Thyroid gland (tissue), 4 donors: ENCODE measurements around the gene BCL6. TPM values are rescaled to one million over a fixed set of nuclear protein-coding genes. Genes with fewer than 3 reads are reported as not detected.

Experiments used
- DNase-seq, 2 donors: peaks; one replicate each; pipeline ENCODE4 v3.0.0-alpha.2; 2019
- H3K27ac ChIP-seq, 3 donors: fragments of 200-600 bp; sonication (generic); 1 replicate in 2 of 3; 2 replicates in 1 of 3; pipeline ENCODE4 v1.5.1; 2016 to 2019; ENCODE audit warnings: mild to moderate bottlenecking in 1 of 3, moderate library complexity in 1 of 3
- H3K27me3 ChIP-seq: fragments of 200-600 bp; sonication (generic); one replicate; pipeline ENCODE4 v1.5.1; 2019
- H3K36me3 ChIP-seq, 2 donors: fragments of 200-600 bp; sonication (generic); one replicate each; pipeline ENCODE4 v1.5.1; 2016 to 2019
- H3K4me1 ChIP-seq, 2 donors: fragments of 200-600 bp; sonication (generic); one replicate each; pipeline ENCODE4 v1.5.1; 2017 to 2019
- H3K4me3 ChIP-seq, 3 donors: fragments of 200-600 bp; sonication (generic); replicated peaks in 1 of 3; 1 replicate in 2 of 3; 2 replicates in 1 of 3; pipeline ENCODE4 v1.5.1; 2016; ENCODE audit warnings: mild to moderate bottlenecking in 1 of 3
- H3K9me3 ChIP-seq: fragments of 200-600 bp; sonication (generic); one replicate; pipeline ENCODE4 v1.5.1; 2017
- CTCF ChIP-seq, 6 experiments: fragments of 200-600 bp in 3 of 6; fragments of 450-650 bp in 3 of 6; sonication (generic) in 3 of 6; IDR thresholded peaks; one replicate each; pipeline ENCODE4 v1.5.1; 2016 to 2019; ENCODE audit warnings: antibody characterized with exemption in 6 of 6, mild to moderate bottlenecking in 2 of 6, inconsistent platforms in 1 of 6, moderate library complexity in 1 of 6
- POLR2A ChIP-seq, 2 donors: fragments of 450-650 bp; IDR thresholded peaks; one replicate each; pipeline ENCODE4 v1.6.1; 2017; ENCODE audit warnings: antibody characterized with exemption in 2 of 2, mild to moderate bottlenecking in 2 of 2, moderate library complexity in 1 of 2
- WGBS, 2 donors: methylation state at CpG; one replicate each; pipeline ENCODE4 v1.1.5; 2017; 5-methylcytosine and 5-hydroxymethylcytosine counted together
- intact Hi-C: fragments of 100-400 bp; cut with DNase I; formaldehyde crosslinking; loops from one replicate; pipeline ENCODE4 v1.15.1; 2023
- total RNA-seq, 4 donors: library from RNA; depleted of rRNA; stranded (reverse); fragments of >200 nt; gene quantifications; one replicate each; pipeline ENCODE4 v1.2.3, GENCODE V29; 2016

Gene BCL6
- total RNA-seq, 4 donors from 2014 or later = 40.3 to 109 (median 67.2) TPM

- intact Hi-C loops = no loop called here
- Histone ChIP-seq H3K4me3 (no peak within 1 kb of the TSS), H3K4me1 (no peaks in the 10 kb centered on the region), H3K36me3 (no peaks in the 10 kb centered on the region), H3K9me3 (no peaks in the 10 kb centered on the region), H3K27ac (no peak within 1 kb of the TSS), H3K27me3 (no peaks in the 10 kb centered on the region)
- TF ChIP-seq POLR2A (IDR thresholded peaks at IDR 0.05) = no peak
- no peak for TF ChIP-seq CTCF (IDR thresholded peaks at IDR 0.05)
- no peak for DNase-seq
- 56 to 58% methylated on average over 4 of the region's 4 CpGs for WGBS, 2 donors
These were observed 42.7 kb downstream of the BCL6 start, which contains the start of gene RTP2 for GRCh38 chr3:187702507-187703033. RTP2 (minus strand) TSS chr3:187702557; CDS start chr3:187702128, 429 bp downstream.

- TF ChIP-seq POLR2A (IDR thresholded peaks at IDR 0.05) = no peak
- TF ChIP-seq CTCF (IDR thresholded peaks at IDR 0.05) = no peak
- intact Hi-C loops = no loop called here
- 100% methylated on average over 1 to 2 of the region's 2 CpGs for WGBS, 2 donors
- DNase-seq = no peak
- H3K36me3 ChIP-seq = no peaks in the 10 kb centered on the region
- H3K4me3 ChIP-seq = no peak overlapping the region
- H3K27me3 ChIP-seq = no peaks in the 10 kb centered on the region
- H3K4me1 ChIP-seq = no peaks in the 10 kb centered on the region
- no peak overlapping the region for H3K27ac ChIP-seq
- H3K9me3 ChIP-seq = no peaks in the 10 kb centered on the region
These were observed 45.0 kb downstream of the BCL6 start for GRCh38 chr3:187700249-187700648.

- WGBS, 2 donors = 86 to 90% methylated on average over 31 to 37 of the region's 42 CpGs
- intact Hi-C loops = no loop called here
- Histone ChIP-seq H3K36me3 (no peaks in the 10 kb centered on the region), H3K27ac (no peak overlapping the region), H3K27me3 (no peaks in the 10 kb centered on the region), H3K9me3 (no peaks in the 10 kb centered on the region), H3K4me1 (no peaks in the 10 kb centered on the region), H3K4me3 (no peak overlapping the region)
- no peak for DNase-seq
- no peak for TF ChIP-seq CTCF (IDR thresholded peaks at IDR 0.05)
- no peak for TF ChIP-seq POLR2A (IDR thresholded peaks at IDR 0.05)
These were observed 46.5 kb downstream of the BCL6 start for GRCh38 chr3:187698499-187699399.

- no peak for TF ChIP-seq CTCF (IDR thresholded peaks at IDR 0.05)
- TF ChIP-seq POLR2A (IDR thresholded peaks at IDR 0.05) = no peak
- no peak overlapping the region for H3K27ac ChIP-seq
- no peak for DNase-seq
- H3K36me3 ChIP-seq = no peaks in the 10 kb centered on the region
- H3K27me3 ChIP-seq = no peaks in the 10 kb centered on the region
- WGBS, 2 donors = 44 to 45% methylated on average over 4 of the region's 4 CpGs
- intact Hi-C loops = no loop called here
- no peaks in the 10 kb centered on the region for H3K9me3 ChIP-seq
- H3K4me3 ChIP-seq = no peak overlapping the region
- no peaks in the 10 kb centered on the region for H3K4me1 ChIP-seq
These were observed 49.2 kb downstream of the BCL6 start for GRCh38 chr3:187696021-187696420.

- Histone ChIP-seq H3K4me1 (no peaks in the 10 kb centered on the region), H3K27ac (no peak overlapping the region), H3K4me3 (no peak overlapping the region), H3K9me3 (no peaks in the 10 kb centered on the region), H3K36me3 (no peaks in the 10 kb centered on the region), H3K27me3 (no peaks in the 10 kb centered on the region)
- WGBS, 2 donors = 72% methylated on average over 4 of the region's 4 CpGs
- no peak for DNase-seq
- intact Hi-C loops = no loop called here
- TF ChIP-seq POLR2A (IDR thresholded peaks at IDR 0.05) (no peak), CTCF (IDR thresholded peaks at IDR 0.05) (no peak)
These were observed 49.8 kb downstream of the BCL6 start for GRCh38 chr3:187695449-187695848.
